Left ventricle myocardium inferior (tissue), 1 donor: ENCODE data around the gene OMD. TPM values are rescaled to one million over a fixed set of nuclear protein-coding genes. Genes with fewer than 3 reads are reported as not detected.

ENCODE experiments used
- DNase-seq: peaks from one replicate; pipeline ENCODE4 v3.0.0-alpha.2; 2020
- H3K27ac ChIP-seq: fragments of 200-600 bp; replicated peaks from 2 replicates; pipeline ENCODE4 v1.8.0; 2021
- H3K27me3 ChIP-seq: fragments of 200-600 bp; 2 replicates; pipeline ENCODE4 v1.8.0; 2021; ENCODE audit warnings: low read depth
- H3K36me3 ChIP-seq: fragments of 200-600 bp; 2 replicates; pipeline ENCODE4 v1.8.0; 2021
- H3K4me1 ChIP-seq: fragments of 200-600 bp; 2 replicates; pipeline ENCODE4 v1.8.0; 2021
- H3K4me3 ChIP-seq: fragments of 200-600 bp; 2 replicates; pipeline ENCODE4 v1.8.0; 2021; ENCODE audit warnings: mild to moderate bottlenecking, moderate library complexity
- H3K9me3 ChIP-seq: fragments of 200-600 bp; replicated peaks from 2 replicates; pipeline ENCODE4 v1.8.0; 2021
- CTCF ChIP-seq: fragments of 200-600 bp; IDR thresholded peaks from 2 replicates; pipeline ENCODE4 v1.8.0; 2021; ENCODE audit warnings: antibody characterized with exemption, mild to moderate bottlenecking, borderline replicate concordance
- intact Hi-C: fragments of 100-400 bp; cut with micrococcal nuclease; formaldehyde crosslinking; loops from one replicate; pipeline ENCODE4 v1.11.0; 2022
- total RNA-seq: library from RNA; stranded (reverse); fragmentation: NEBNext Ultra II Directional; extraction: Animal tissue kit (Norgen Biotek cat#: 25700); gene quantifications from one replicate; pipeline ENCODE4 v1.2.1, GENCODE V29; 2021
- donor health status: DM: no; HTN: yes; CAD: no; lungs with severe emphysema.

The OMD gene
- total RNA-seq, 1 donor from 2014 or later: 6.4 TPM

- no peak for DNase-seq
- no peak overlapping the region for H3K27ac ChIP-seq
- H3K4me1 ChIP-seq: no peaks in the 10 kb centered on the region
- peaks cover 26% of the 10 kb centered on the region for H3K9me3 ChIP-seq
- intact Hi-C loops: no loop called here
- no peaks in the 10 kb centered on the region for H3K27me3 ChIP-seq
- H3K36me3 ChIP-seq: peaks cover 11% of the 10 kb centered on the region
- H3K4me3 ChIP-seq: no peak overlapping the region
- no peak for TF ChIP-seq CTCF
These were observed 55.2 kb downstream of the OMD start for GRCh38 chr9:92369075-92369474.

Other genes starting within 250 kb of the OMD start
- gene IARS1, start 130.8 kb downstream of the OMD start, total RNA-seq: 54.2 TPM
- 12.7 TPM for gene NOL8, start 99.1 kb downstream of the OMD start, total RNA-seq
- 5.4 TPM for gene CENPP, start 98.5 kb downstream of the OMD start, total RNA-seq
- gene OGN, start 19.9 kb downstream of the OMD start, total RNA-seq: 19.2 TPM
- 17.5 TPM for gene ASPN, start 58.0 kb upstream of the OMD start, total RNA-seq
- 7.2 TPM for gene ECM2, start 111.5 kb upstream of the OMD start, total RNA-seq
- 7.3 TPM for gene IPPK, start 245.7 kb upstream of the OMD start, total RNA-seq